Smooth muscle cell (in vitro differentiated cells): ENCODE results near the gene OR10T2. TPM values are rescaled to one million over a fixed set of nuclear protein-coding genes. Genes with fewer than 3 reads are reported as not detected.

Source experiments
- DNase-seq: peaks from one replicate; lab custom pipeline; 2025; ENCODE audit not compliant: unreplicated experiment; lab: John Stamatoyannopoulos, UW
- H2AFZ ChIP-seq: fragments of 200-600 bp; sonication (generic); 2 replicates; pipeline ENCODE4 v1.6.0; 2016; ENCODE audit warnings: antibody characterized with exemption, low read depth, mild to moderate bottlenecking
- H3F3A ChIP-seq: fragments of 200-600 bp; sonication (generic); 2 replicates; pipeline ENCODE4 v1.6.0; 2017; ENCODE audit warnings: antibody characterized with exemption, low read depth
- H3K27ac ChIP-seq: fragments of 200-600 bp; sonication (generic); 2 replicates; pipeline ENCODE4 v1.5.1; 2016; ENCODE audit warnings: low read depth, mild to moderate bottlenecking
- H3K27me3 ChIP-seq: fragments of 200-600 bp; sonication (generic); 2 replicates; pipeline ENCODE4 v1.6.1; 2016; ENCODE audit warnings: low read depth, mild to moderate bottlenecking
- H3K36me3 ChIP-seq: fragments of 200-600 bp; sonication (generic); 2 replicates; pipeline ENCODE4 v1.5.1; 2016; ENCODE audit warnings: low read depth
- H3K4me1 ChIP-seq: fragments of 200-600 bp; sonication (generic); 2 replicates; pipeline ENCODE4 v1.5.1; 2016; ENCODE audit warnings: low read depth
- H3K4me2 ChIP-seq: fragments of 200-600 bp; sonication (generic); 2 replicates; pipeline ENCODE4 v1.6.0; 2016; ENCODE audit warnings: mild to moderate bottlenecking
- H3K4me3 ChIP-seq: fragments of 200-600 bp; sonication (generic); 2 replicates; pipeline ENCODE4 v1.5.1; 2016; ENCODE audit warnings: mild to moderate bottlenecking
- H3K79me2 ChIP-seq: fragments of 200-600 bp; sonication (generic); 2 replicates; pipeline ENCODE4 v1.6.0; 2016; ENCODE audit warnings: low read depth, mild to moderate bottlenecking
- H3K9ac ChIP-seq: fragments of 200-600 bp; sonication (generic); 2 replicates; pipeline ENCODE4 v1.6.0; 2016; ENCODE audit warnings: low read depth
- H3K9me3 ChIP-seq: fragments of 200-600 bp; sonication (generic); replicated peaks from 2 replicates; pipeline ENCODE4 v1.5.1; 2016; ENCODE audit warnings: low read depth
- H4K20me1 ChIP-seq: fragments of 200-600 bp; sonication (generic); 2 replicates; pipeline ENCODE4 v1.6.0; 2016; ENCODE audit warnings: low read depth
- CTCF ChIP-seq: fragments of 200-600 bp; sonication (generic); IDR thresholded peaks from 2 replicates; pipeline ENCODE4 v1.5.1; 2017; ENCODE audit warnings: borderline replicate concordance, mild to moderate bottlenecking, antibody characterized with exemption; ENCODE audit not compliant: insufficient read depth, poor library complexity, severe bottlenecking
- WGBS: methylation state at CpG from one replicate; pipeline ENCODE4 v1.1.7; 2016; ENCODE audit warnings: low lambda C conversion rate; 5-methylcytosine and 5-hydroxymethylcytosine counted together
- polyA plus RNA-seq: library from polyadenylated mRNA; unstranded; fragments of >200 nt; fragmentation: Nextera tagmentation; extraction: Ambion mirVana; gene quantifications from 2 replicates; pipeline ENCODE4 v1.2.1, GENCODE V29; 2016
- total RNA-seq: library from RNA; depleted of rRNA; stranded (reverse); fragments of >200 nt; gene quantifications from 2 replicates; pipeline ENCODE4 v1.2.3, GENCODE V29; 2014

The OR10T2 gene
- total and polyA plus RNA-seq, 2 experiments from 2014 or later: not detected

- no peak for DNase-seq
- Histone ChIP-seq H3K27ac (no peak within 1 kb of the TSS), H2AFZ (peak within 1 kb of the TSS; percentile 69), H3F3A (no peaks in the 10 kb centered on the region), H3K9me3 (no peaks in the 10 kb centered on the region), H3K4me1 (peaks cover 7% of the 10 kb centered on the region), H3K4me2 (no peak within 1 kb of the TSS), H3K4me3 (no peak within 1 kb of the TSS), H4K20me1 (no peaks in the 10 kb centered on the region), H3K79me2 (no peaks in the 10 kb centered on the region), H3K27me3 (no peaks in the 10 kb centered on the region), H3K36me3 (no peaks in the 10 kb centered on the region), H3K9ac (no peak within 1 kb of the TSS)
- TF ChIP-seq CTCF: no peak
- WGBS: 97% methylated on average over 1 of the region's 1 CpG
These were observed 26.9 kb upstream of the OR10T2 start, which contains the start of gene OR10K2 for GRCh38 chr1:158426137-158426536. TSS of gene OR10K2 (minus strand) at chr1:158426237. CDS start at chr1:158420866, 5,371 bp downstream.

GRCh38 chr1:158425027-158425426, 25.8 kb upstream of the OR10T2 start:
- H3K4me1 ChIP-seq: peaks cover 7% of the 10 kb centered on the region
- no peak overlapping the region for H3K9ac ChIP-seq
- no peak overlapping the region for H3K27ac ChIP-seq
- no peaks in the 10 kb centered on the region for H3K36me3 ChIP-seq
- H3K4me2 ChIP-seq: no peak overlapping the region
- no peaks in the 10 kb centered on the region for H3K27me3 ChIP-seq
- no peaks in the 10 kb centered on the region for H3F3A ChIP-seq
- H2AFZ ChIP-seq: peak overlapping the region; percentile 69
- no peaks in the 10 kb centered on the region for H3K9me3 ChIP-seq
- H3K79me2 ChIP-seq: no peaks in the 10 kb centered on the region
- no peak for TF ChIP-seq CTCF
- H3K4me3 ChIP-seq: no peak overlapping the region
- H4K20me1 ChIP-seq: no peaks in the 10 kb centered on the region
- DNase-seq: no peak

- no peak for TF ChIP-seq CTCF
- no peak overlapping the region for H2AFZ ChIP-seq
- H4K20me1 ChIP-seq: no peaks in the 10 kb centered on the region
- H3K36me3 ChIP-seq: no peaks in the 10 kb centered on the region
- no peak for DNase-seq
- peaks cover 7% of the 10 kb centered on the region for H3K4me1 ChIP-seq
- no peak overlapping the region for H3K27ac ChIP-seq
- no peak overlapping the region for H3K9ac ChIP-seq
- H3F3A ChIP-seq: no peaks in the 10 kb centered on the region
- no peaks in the 10 kb centered on the region for H3K9me3 ChIP-seq
- H3K79me2 ChIP-seq: no peaks in the 10 kb centered on the region
- peak overlapping the region; percentile 24 for H3K4me2 ChIP-seq
- H3K27me3 ChIP-seq: no peaks in the 10 kb centered on the region
- H3K4me3 ChIP-seq: no peak overlapping the region
These were observed 22.9 kb upstream of the OR10T2 start for GRCh38 chr1:158422212-158422611.

GRCh38 chr1:158417586-158417985, 18.3 kb upstream of the OR10T2 start:
- no peak overlapping the region for H3K9ac ChIP-seq
- H3K4me1 ChIP-seq: peaks cover 7% of the 10 kb centered on the region
- H3K36me3 ChIP-seq: no peaks in the 10 kb centered on the region
- no peaks in the 10 kb centered on the region for H3K27me3 ChIP-seq
- DNase-seq: no peak
- no peak overlapping the region for H3K27ac ChIP-seq
- no peaks in the 10 kb centered on the region for H3F3A ChIP-seq
- no peaks in the 10 kb centered on the region for H3K9me3 ChIP-seq
- no peak overlapping the region for H3K4me3 ChIP-seq
- no peak overlapping the region for H3K4me2 ChIP-seq
- H3K79me2 ChIP-seq: no peaks in the 10 kb centered on the region
- no peak overlapping the region for H2AFZ ChIP-seq
- H4K20me1 ChIP-seq: no peaks in the 10 kb centered on the region
- TF ChIP-seq CTCF: no peak
